GM03348 (cell line): Measurements from ENCODE around the gene TMEM176B.
"Not testable (repeated sequence)": the region's sequence is repeated elsewhere in the genome, so short reads cannot be mapped to it uniquely, and the experiment has no call there.

Experiments used
- DNase-seq: peaks from one replicate; pipeline ENCODE4 v3.0.0; 2012; ENCODE audit warnings: low spot score

TMEM176B gene

DNA sequence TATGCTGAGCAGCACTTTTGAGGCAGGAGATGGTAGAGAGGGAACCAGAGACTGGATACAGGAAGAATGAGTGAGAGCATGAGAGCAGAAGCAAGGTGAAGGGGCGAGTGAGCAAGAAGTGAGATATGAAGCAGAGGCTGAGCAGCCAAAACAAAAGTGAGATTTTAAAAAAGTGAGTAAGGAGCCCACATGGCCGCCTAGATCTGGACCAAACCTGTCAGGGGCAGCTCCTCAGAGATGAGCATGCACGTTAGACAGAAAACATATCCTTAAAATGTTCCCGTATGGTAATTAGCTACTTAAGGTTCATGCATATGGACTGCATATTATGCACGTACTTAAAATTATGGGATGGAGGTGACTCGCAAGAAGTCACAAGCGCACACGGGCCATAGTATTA lies 22.9 kb upstream of the TMEM176B start:
- no peak for DNase-seq

GRCh38 chr7:150820578-150821198 lies 20.5 kb upstream of the TMEM176B start:
- no peak for DNase-seq

- no peak for DNase-seq
These were observed 20.0 kb upstream of the TMEM176B start for GRCh38 chr7:150820148-150820547.

- DNase-seq, result no peak
These were observed 18.8 kb upstream of the TMEM176B start for GRCh38 chr7:150818971-150819370.

GRCh38 chr7:150814328-150815001 lies 14.3 kb upstream of the TMEM176B start:
- DNase-seq, result no peak

DNA sequence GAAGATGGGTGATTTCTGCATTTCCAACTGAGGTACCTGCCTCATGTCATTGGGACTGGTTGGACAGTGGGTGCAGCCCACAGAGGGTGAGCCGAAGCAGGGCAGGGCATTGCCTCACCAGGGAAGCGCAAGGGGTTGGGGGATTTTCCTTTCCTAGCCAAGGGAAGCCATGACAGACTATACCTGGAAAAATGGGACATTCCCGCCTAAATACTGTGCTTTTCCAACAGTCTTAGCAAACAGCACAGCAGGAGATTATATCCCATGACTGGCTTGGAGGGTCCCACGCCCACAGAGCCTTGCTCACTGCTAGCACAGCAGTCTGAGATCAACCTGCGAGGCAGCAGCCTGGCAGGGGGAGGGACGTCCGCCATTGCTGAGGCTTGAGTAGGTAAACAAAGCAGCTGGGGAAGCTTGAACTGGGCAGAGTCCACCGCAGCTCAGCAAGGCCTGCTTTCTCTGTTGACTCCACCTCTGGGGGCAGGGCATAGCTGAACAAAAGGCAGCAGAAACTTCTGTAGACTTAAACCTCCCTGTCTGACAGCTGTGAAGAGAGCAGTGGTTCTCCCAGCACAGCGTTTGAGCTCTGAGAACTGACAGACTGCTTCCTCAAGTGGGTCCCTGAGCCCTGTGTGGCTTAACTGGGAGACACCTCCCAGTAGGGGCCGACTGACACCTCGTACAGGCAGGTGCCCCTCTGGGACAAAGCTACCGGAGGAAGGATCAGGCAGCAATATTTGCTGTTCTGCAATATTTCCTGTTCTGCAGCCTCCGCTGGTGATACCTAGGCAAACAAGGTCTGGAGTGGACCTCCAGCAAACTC lies 7.7 kb upstream of the TMEM176B start:
- not testable (repeated sequence) for DNase-seq

- DNase-seq, result no peak
These were observed 6.7 kb upstream of the TMEM176B start for GRCh38 chr7:150806863-150807262.

- no peak for DNase-seq
These were observed 6.3 kb upstream of the TMEM176B start for GRCh38 chr7:150806454-150806853.

DNA sequence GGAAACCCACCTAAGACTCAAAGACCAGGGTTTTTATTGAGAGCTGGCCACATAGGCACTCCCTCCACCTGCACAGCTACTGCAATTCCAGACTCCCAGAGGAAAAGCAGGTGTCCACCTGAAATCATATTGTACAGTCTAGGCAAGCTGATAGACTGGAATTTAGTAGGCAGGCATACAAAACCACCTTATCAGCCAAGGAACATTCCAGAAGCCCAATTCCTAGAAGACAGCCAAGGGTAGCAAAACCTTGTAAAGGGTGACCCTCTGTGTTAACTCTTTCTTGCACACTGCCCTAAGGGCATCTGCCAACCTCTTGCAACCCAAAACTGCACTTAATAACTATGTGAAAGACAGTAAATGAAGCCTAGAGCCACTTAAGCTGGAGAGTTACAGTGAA lies 5.7 kb upstream of the TMEM176B start:
- DNase-seq, result no peak

DNA sequence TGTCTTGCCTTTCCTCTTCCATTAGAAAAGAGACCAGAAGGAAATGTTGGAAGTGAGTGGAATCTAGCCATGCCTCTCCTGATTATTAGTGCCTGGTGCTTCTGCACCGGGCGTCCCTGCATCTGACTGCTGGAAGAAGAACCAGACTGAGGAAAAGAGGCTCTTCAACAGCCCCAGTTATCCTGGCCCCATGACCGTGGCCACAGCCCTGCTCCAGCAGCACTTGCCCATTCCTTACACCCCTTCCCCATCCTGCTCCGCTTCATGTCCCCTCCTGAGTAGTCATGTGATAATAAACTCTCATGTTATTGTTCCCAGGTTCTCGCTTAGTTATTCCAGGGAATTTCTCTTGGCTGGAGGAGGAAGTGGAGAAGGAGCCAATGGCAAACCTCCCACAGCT lies 4.6 kb upstream of the TMEM176B start:
- no peak for DNase-seq

DNA sequence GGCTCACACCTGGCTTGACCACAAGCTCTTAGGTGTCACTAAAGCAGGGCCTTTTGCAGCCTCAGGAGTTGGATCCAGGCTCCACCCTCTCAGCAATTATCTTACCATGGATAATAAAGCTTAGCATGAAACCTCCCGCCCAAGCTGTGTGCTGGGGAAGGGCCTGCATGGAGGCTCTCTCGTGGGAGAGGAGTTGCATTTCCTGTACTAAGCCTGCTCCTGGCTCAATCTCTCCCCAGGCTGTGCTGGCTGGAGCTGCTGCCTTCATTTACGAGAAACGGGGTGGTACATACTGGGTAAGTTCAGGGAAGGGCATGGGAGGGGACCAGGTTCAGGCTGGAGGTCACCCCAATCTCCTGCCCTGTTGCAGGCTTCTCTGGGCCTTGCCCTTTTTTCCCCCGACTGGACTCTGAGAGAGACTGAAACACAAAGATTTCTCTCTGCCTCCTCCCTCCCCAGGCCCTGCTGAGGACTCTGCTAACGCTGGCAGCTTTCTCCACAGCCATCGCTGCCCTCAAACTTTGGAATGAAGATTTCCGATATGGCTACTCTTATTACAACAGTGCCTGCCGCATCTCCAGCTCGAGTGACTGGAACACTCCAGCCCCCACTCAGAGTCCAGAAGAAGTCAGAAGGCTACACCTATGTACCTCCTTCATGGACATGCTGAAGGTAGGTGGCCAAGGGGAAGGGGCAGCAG lies 3.1 kb upstream of the TMEM176B start:
- no peak for DNase-seq

GRCh38 chr7:150801946-150802771 lies 2.0 kb upstream of the TMEM176B start:
- no peak for DNase-seq

DNA sequence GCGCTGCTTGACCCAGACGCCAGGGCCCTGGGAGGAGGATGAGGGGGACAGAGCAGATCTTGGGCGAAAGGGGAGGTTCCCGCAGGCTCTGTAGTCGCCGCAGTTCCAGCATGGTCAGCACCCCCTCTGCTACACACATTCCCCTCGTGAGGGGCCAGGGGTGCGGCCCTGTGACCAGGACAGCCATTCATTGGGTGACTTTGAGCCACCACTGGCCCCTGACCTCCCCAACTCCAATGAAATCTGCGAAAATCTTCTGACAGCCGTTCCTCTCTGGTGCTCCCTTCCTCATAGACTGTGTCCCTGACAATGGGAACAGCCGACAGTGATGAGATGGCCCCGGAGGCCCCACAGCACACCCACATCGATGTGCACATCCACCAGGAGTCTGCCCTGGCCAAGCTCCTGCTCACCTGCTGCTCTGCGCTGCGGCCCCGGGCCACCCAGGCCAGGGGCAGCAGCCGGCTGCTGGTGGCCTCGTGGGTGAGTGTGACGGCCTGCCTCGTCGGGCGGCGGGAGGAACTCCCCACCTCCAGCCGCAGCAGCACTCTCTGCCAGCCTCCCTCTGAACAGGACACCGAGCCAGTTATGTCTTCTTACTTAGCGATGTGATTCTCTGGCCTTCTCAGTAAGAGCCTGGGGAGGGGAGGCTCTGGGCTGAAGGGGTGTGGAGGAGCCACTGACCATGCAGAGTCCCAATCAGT lies 1.2 kb upstream of the TMEM176B start:
- no peak for DNase-seq

DNA sequence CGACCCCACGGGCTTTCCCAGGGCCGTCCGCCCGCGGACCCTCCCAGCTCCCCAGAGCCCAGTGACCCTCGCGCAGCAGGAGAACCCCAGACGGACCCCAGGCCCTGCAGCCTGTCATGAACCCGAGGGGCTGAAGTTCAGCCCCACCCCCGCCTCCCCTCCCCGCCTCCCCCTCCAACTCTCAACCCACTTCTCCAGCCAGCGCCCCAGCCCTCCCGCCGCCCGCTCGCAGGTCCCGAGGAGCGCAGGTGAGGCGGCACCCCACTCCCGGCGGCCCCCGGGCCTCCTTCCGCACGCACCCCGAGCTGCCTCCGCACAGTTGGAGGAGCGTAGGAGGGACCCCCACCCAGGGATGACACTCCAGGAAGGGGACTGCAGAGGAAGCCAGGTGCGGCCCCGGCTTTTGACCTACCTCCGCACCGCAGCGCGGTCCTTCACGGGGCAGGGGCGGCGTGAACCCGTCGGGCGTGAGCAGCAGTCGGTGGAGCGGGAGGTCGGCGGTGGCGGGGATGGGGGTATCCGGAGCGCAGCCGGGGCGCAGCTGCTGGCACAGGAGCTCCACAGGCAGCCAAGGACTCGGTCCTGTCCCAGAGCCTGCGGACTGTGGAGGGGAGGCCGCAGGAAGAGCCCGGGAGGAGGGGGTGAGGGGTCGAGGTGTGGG lies 547 bp upstream of the TMEM176B start, which contains the start of gene TMEM176A:
TSS of gene TMEM176A (plus strand) at position 189 of the 661 bp plus-strand sequence. CDS start 782 bp downstream, outside the sequence.
- no peak for DNase-seq

GRCh38 chr7:150799156-150799555 lies 1.0 kb downstream of the TMEM176B start:
- no peak for DNase-seq

DNA sequence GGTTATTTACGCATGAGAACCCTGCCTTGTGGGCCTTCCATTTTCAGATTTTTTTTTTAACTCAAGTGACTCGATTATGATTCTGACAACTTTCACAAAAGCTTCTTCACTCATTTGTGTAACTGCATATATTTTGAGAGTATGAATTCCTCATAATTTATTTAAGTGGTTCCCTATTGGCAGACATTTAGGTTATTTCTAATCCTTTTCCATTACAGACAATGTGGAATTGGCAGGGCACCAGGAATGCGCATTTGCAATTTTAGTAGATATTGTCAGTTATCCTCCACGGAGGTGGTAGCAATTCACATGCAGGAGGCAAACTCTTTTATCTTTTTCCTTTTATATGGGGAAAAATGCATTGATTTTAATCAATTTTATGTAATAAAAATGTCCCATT lies 2.5 kb downstream of the TMEM176B start:
- no peak for DNase-seq

- no peak for DNase-seq
These were observed 6.5 kb downstream of the TMEM176B start for GRCh38 chr7:150793569-150794238.

GRCh38 chr7:150791746-150792452 lies 8.3 kb downstream of the TMEM176B start:
- no peak for DNase-seq

GRCh38 chr7:150791304-150791703 lies 8.9 kb downstream of the TMEM176B start:
- no peak for DNase-seq
